ENCODE results near the gene GPR107.

DNA sequence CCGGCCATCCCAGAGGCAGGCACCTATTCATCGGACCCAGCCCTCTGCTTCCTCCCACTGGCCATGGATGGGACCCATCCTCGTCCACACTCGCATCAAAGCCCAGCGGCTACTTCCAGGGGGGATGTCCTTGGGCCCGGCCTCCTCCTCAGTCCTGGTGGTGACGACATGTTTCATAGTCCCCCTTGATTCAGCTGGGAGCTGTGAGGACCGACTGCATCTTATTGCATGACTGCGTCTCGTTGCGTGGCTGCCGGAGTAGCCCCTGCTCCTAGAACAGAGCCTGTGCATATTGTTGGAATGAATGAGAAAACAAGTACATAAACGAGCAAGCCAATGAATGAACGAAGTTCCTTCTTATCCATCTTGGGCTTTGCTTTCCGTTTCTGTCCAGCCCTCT lies 131.3 kb downstream of the GPR107 start:
- TF ChIP-seq, protein P1, sequence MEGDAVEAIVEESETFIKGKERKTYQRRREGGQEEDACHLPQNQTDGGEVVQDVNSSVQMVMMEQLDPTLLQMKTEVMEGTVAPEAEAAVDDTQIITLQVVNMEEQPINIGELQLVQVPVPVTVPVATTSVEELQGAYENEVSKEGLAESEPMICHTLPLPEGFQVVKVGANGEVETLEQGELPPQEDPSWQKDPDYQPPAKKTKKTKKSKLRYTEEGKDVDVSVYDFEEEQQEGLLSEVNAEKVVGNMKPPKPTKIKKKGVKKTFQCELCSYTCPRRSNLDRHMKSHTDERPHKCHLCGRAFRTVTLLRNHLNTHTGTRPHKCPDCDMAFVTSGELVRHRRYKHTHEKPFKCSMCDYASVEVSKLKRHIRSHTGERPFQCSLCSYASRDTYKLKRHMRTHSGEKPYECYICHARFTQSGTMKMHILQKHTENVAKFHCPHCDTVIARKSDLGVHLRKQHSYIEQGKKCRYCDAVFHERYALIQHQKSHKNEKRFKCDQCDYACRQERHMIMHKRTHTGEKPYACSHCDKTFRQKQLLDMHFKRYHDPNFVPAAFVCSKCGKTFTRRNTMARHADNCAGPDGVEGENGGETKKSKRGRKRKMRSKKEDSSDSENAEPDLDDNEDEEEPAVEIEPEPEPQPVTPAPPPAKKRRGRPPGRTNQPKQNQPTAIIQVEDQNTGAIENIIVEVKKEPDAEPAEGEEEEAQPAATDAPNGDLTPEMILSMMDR (IDR thresholded peaks at IDR 0.05), result no peak
- TF ChIP-seq POLR2A (IDR thresholded peaks at IDR 0.05), result no peak

Data from lower leg skin (tissue), 3 donors.